Liver (tissue), 3 donors: Measurements from ENCODE around the gene SH3RF3.

Source experiments
- FOXA1 ChIP-seq: IDR thresholded peaks from 2 replicates; pipeline ENCODE4 v1.6.1; 2016; ENCODE audit warnings: antibody characterized with exemption
- HNF4G ChIP-seq: IDR thresholded peaks from 2 replicates; pipeline ENCODE4 v1.6.1; 2016; ENCODE audit warnings: antibody characterized with exemption
- JUND ChIP-seq, 2 donors: IDR thresholded peaks; 2 replicates each; pipeline ENCODE4 v1.6.1; 2016; ENCODE audit warnings: antibody characterized with exemption in 2 of 2
- MAX ChIP-seq: IDR thresholded peaks from 2 replicates; pipeline ENCODE4 v1.6.1; 2016; ENCODE audit warnings: antibody characterized with exemption
- RAD21 ChIP-seq, 2 donors: IDR thresholded peaks; 2 replicates each; pipeline ENCODE4 v1.6.1; 2016; ENCODE audit warnings: antibody characterized with exemption in 2 of 2, mild to moderate bottlenecking in 2 of 2
- RXRA ChIP-seq, 2 donors: IDR thresholded peaks; 2 replicates each; pipeline ENCODE4 v1.6.1; 2017 to 2018; ENCODE audit warnings: antibody characterized with exemption in 2 of 2, mild to moderate bottlenecking in 1 of 2
- TAF1 ChIP-seq: conservative IDR thresholded peaks from 2 replicates; pipeline ENCODE4 v1.6.1; 2016; ENCODE audit warnings: antibody characterized with exemption, mild to moderate bottlenecking
- TF ChIP-seq, protein P1 (sequence below): fragments of 150-350 bp; IDR thresholded peaks from 2 replicates; pipeline ENCODE4 v1.5.1; 2017; ENCODE audit warnings: improper control_type of control experiment, low read depth, low read length; ENCODE audit not compliant: missing input control
- TF ChIP-seq, protein P2 (sequence below): IDR thresholded peaks from 2 replicates; pipeline ENCODE4 v1.6.1; 2016; ENCODE audit warnings: antibody characterized with exemption, mild to moderate bottlenecking
- TF ChIP-seq, protein P3 (sequence below): IDR thresholded peaks from 2 replicates; pipeline ENCODE4 v1.6.1; 2016; ENCODE audit warnings: antibody characterized with exemption
- donor health status: healthy.
- donor health status: healthy.

DNA sequence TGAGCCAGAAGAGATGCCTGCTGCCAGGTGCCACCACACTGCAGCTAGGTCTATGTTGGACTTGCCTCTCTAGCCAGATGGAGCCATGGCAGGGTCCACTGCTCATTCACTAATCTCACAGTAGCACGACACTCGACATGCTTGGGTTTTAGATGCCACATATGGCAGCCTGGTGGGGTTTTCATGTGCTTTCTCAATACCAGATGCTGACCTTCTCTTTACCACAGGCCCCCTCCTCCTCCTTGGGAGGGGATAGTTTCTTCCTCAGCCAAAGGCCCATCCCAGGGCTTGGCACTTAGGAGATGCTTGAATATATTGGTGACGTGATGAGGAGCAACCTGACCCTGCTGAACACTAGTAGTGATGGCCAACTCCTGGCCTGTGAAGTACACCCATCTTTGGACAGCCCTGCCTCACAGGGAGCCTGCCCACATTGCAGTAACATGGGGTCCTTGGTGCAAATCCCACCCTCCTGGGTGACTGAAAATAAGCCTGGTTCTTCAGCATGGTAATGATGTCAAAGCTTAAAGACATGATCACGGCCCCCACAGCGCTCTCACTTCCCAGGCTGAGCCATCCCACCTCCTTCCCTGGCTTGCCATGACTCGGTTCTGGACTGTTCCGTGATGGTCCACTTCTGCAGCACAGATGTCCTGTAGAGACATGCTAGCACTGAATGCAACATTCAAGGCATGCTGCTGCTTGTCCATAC, 227.5 kb downstream of the SH3RF3 start:
- TF ChIP-seq, protein P1, sequence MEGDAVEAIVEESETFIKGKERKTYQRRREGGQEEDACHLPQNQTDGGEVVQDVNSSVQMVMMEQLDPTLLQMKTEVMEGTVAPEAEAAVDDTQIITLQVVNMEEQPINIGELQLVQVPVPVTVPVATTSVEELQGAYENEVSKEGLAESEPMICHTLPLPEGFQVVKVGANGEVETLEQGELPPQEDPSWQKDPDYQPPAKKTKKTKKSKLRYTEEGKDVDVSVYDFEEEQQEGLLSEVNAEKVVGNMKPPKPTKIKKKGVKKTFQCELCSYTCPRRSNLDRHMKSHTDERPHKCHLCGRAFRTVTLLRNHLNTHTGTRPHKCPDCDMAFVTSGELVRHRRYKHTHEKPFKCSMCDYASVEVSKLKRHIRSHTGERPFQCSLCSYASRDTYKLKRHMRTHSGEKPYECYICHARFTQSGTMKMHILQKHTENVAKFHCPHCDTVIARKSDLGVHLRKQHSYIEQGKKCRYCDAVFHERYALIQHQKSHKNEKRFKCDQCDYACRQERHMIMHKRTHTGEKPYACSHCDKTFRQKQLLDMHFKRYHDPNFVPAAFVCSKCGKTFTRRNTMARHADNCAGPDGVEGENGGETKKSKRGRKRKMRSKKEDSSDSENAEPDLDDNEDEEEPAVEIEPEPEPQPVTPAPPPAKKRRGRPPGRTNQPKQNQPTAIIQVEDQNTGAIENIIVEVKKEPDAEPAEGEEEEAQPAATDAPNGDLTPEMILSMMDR: no peak
- TF ChIP-seq, protein P2, sequence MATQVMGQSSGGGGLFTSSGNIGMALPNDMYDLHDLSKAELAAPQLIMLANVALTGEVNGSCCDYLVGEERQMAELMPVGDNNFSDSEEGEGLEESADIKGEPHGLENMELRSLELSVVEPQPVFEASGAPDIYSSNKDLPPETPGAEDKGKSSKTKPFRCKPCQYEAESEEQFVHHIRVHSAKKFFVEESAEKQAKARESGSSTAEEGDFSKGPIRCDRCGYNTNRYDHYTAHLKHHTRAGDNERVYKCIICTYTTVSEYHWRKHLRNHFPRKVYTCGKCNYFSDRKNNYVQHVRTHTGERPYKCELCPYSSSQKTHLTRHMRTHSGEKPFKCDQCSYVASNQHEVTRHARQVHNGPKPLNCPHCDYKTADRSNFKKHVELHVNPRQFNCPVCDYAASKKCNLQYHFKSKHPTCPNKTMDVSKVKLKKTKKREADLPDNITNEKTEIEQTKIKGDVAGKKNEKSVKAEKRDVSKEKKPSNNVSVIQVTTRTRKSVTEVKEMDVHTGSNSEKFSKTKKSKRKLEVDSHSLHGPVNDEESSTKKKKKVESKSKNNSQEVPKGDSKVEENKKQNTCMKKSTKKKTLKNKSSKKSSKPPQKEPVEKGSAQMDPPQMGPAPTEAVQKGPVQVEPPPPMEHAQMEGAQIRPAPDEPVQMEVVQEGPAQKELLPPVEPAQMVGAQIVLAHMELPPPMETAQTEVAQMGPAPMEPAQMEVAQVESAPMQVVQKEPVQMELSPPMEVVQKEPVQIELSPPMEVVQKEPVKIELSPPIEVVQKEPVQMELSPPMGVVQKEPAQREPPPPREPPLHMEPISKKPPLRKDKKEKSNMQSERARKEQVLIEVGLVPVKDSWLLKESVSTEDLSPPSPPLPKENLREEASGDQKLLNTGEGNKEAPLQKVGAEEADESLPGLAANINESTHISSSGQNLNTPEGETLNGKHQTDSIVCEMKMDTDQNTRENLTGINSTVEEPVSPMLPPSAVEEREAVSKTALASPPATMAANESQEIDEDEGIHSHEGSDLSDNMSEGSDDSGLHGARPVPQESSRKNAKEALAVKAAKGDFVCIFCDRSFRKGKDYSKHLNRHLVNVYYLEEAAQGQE: no peak
- TF ChIP-seq TAF1 (no peak), JUND (IDR thresholded peaks at IDR 0.05) (no peak), FOXA1 (no peak), RAD21 (IDR thresholded peaks at IDR 0.05) (no peak), MAX (no peak), HNF4G (no peak), RXRA (IDR thresholded peaks at IDR 0.05) (no peak)
- TF ChIP-seq, protein P3, sequence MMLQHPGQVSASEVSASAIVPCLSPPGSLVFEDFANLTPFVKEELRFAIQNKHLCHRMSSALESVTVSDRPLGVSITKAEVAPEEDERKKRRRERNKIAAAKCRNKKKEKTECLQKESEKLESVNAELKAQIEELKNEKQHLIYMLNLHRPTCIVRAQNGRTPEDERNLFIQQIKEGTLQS: no peak
